ENCODE measurements around the gene CCDC137.

DNA sequence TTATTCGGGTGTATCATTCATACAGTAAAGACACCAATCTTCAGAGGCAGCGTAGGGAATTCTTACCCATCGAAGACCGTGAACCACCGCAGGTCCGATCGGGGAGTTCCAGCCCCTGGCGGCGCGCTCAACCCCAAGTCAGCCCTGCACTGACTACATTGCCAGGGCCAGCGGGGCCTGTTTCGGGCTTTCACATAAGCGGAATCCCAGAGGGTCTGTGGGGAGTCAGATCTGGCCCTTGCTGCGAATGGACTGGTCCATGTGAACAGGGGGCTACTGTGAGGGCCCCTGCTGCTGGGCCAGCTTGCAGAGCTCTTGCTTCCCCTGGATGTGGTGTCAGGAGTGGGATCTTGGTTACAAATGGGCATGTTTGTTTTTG is 17.8 kb upstream of the CCDC137 start:
- TF ChIP-seq CTCF (IDR thresholded peaks at IDR 0.05) = no peak
- no peak for TF ChIP-seq POLR2A (IDR thresholded peaks at IDR 0.05)

Measured in lower leg skin (tissue), 3 donors.